ENCODE data around the gene ABLIM1.

DNA sequence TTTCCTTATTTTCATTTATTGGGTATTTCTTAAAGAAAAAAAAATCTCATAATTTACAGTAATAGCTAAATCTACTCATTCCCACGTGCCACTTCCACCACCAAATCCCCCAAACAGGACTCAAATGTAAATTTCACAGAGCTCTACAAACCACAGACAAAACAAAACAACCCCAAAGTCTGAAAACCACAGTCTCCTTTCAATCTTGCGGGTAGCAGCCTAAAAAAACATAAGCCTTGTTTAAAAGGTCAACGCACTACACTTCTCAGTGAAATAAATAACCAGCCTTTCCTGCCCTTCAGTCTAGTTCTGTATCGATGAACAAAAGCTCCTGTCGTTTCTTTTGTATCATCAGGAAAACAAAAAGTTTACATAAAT lies 132.0 kb downstream of the ABLIM1 start:
- no peak for TF ChIP-seq POLR2A (IDR thresholded peaks at IDR 0.05)
- TF ChIP-seq, protein P1, sequence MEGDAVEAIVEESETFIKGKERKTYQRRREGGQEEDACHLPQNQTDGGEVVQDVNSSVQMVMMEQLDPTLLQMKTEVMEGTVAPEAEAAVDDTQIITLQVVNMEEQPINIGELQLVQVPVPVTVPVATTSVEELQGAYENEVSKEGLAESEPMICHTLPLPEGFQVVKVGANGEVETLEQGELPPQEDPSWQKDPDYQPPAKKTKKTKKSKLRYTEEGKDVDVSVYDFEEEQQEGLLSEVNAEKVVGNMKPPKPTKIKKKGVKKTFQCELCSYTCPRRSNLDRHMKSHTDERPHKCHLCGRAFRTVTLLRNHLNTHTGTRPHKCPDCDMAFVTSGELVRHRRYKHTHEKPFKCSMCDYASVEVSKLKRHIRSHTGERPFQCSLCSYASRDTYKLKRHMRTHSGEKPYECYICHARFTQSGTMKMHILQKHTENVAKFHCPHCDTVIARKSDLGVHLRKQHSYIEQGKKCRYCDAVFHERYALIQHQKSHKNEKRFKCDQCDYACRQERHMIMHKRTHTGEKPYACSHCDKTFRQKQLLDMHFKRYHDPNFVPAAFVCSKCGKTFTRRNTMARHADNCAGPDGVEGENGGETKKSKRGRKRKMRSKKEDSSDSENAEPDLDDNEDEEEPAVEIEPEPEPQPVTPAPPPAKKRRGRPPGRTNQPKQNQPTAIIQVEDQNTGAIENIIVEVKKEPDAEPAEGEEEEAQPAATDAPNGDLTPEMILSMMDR (IDR thresholded peaks at IDR 0.05), result no peak
